CD4-positive, alpha-beta T cell treated with Interleukin-21 for 1 hour (primary cell): Measurements from ENCODE around the gene CEP164.
"Not testable (repeated sequence)": the region's sequence is repeated elsewhere in the genome, so short reads cannot be mapped to it uniquely, and the experiment has no call there.

Source experiments
- DNase-seq: peaks from one replicate; pipeline ENCODE4 v3.0.0-alpha.2; 2020

The CEP164 gene

GRCh38 chr11:117369534-117369933, 41.9 kb downstream of the CEP164 start:
- no peak for DNase-seq

- DNase-seq = no peak
These were observed 43.8 kb downstream of the CEP164 start for GRCh38 chr11:117371453-117371852.

- no peak for DNase-seq
These were observed 46.8 kb downstream of the CEP164 start for GRCh38 chr11:117374316-117375055.

- DNase-seq = no peak
These were observed 48.3 kb downstream of the CEP164 start for GRCh38 chr11:117375960-117376359.

- DNase-seq = no peak
These were observed 48.9 kb downstream of the CEP164 start for GRCh38 chr11:117376517-117376916.

- DNase-seq = no peak
These were observed 51.6 kb downstream of the CEP164 start for GRCh38 chr11:117378976-117379865.

- no peak for DNase-seq
These were observed 53.0 kb downstream of the CEP164 start for GRCh38 chr11:117380676-117381075.

GRCh38 chr11:117381481-117382387, 54.1 kb downstream of the CEP164 start:
- no peak for DNase-seq

- DNase-seq = no peak
These were observed 55.1 kb downstream of the CEP164 start for GRCh38 chr11:117382746-117383145.

- DNase-seq = no peak
These were observed 56.4 kb downstream of the CEP164 start for GRCh38 chr11:117384045-117384444.

GRCh38 chr11:117385471-117385870, 57.8 kb downstream of the CEP164 start:
- DNase-seq = no peak

- DNase-seq = no peak
These were observed 58.3 kb downstream of the CEP164 start for GRCh38 chr11:117385906-117386305.

- DNase-seq = no peak
These were observed 60.5 kb downstream of the CEP164 start for GRCh38 chr11:117387992-117388755.

GRCh38 chr11:117390743-117391142, 63.1 kb downstream of the CEP164 start:
- DNase-seq = no peak

GRCh38 chr11:117391181-117391580, 63.5 kb downstream of the CEP164 start:
- no peak for DNase-seq

GRCh38 chr11:117392001-117392690, 64.5 kb downstream of the CEP164 start:
- DNase-seq = no peak

- no peak for DNase-seq
These were observed 65.3 kb downstream of the CEP164 start for GRCh38 chr11:117392979-117393378.

- DNase-seq = no peak
These were observed 66.7 kb downstream of the CEP164 start for GRCh38 chr11:117394221-117394925.

GRCh38 chr11:117395476-117395875, 67.8 kb downstream of the CEP164 start:
- no peak for DNase-seq

- no peak for DNase-seq
These were observed 69.3 kb downstream of the CEP164 start for GRCh38 chr11:117396970-117397369.

- DNase-seq = not testable (repeated sequence)
These were observed 71.0 kb downstream of the CEP164 start for GRCh38 chr11:117398618-117399017.
